Nucleus accumbens (tissue), 56 donors: ENCODE data around the gene IREB2.
A peak's percentile ranks its signal among the peaks of the same experiment; 100 is the strongest.
"Not testable (repeated sequence)": the region's sequence is repeated elsewhere in the genome, so short reads cannot be mapped to it uniquely, and the experiment has no call there.

ENCODE experiments used
- DNase-seq, 56 donors: peaks; one replicate each; lab custom pipeline; 2025; lab: John Stamatoyannopoulos, UW

Gene IREB2

GRCh38 chr15:78437762-78438618, at the start of gene IREB2:
Gene IREB2, plus strand, starts transcription at chr15:78438216. Its CDS starts 122 bp downstream, at chr15:78438338.
- DNase-seq, result peak; percentile 79 to 99 (median 96)

- DNase-seq, result no peak
These were observed 49.2 kb upstream of the IREB2 start for GRCh38 chr15:78388865-78389264.

- DNase-seq, result no peak
These were observed 48.7 kb upstream of the IREB2 start for GRCh38 chr15:78389322-78389721.

- no peak for DNase-seq
These were observed 48.3 kb upstream of the IREB2 start for GRCh38 chr15:78389738-78390137.

GRCh38 chr15:78390242-78390641, 47.8 kb upstream of the IREB2 start:
- no peak for DNase-seq

- DNase-seq, result no peak
These were observed 47.2 kb upstream of the IREB2 start for GRCh38 chr15:78390826-78391225.

GRCh38 chr15:78391781-78392180, 46.2 kb upstream of the IREB2 start:
- no peak for DNase-seq

GRCh38 chr15:78392430-78392829, 45.6 kb upstream of the IREB2 start:
- DNase-seq, result peak in 6 of 56 donors; percentile 5 to 35 (median 8)

GRCh38 chr15:78393137-78393536, 44.9 kb upstream of the IREB2 start:
- DNase-seq, result no peak

- no peak for DNase-seq
These were observed 44.0 kb upstream of the IREB2 start for GRCh38 chr15:78394026-78394425.

- DNase-seq, result no peak
These were observed 42.9 kb upstream of the IREB2 start for GRCh38 chr15:78394981-78395616.

- DNase-seq, result no peak
These were observed 41.7 kb upstream of the IREB2 start for GRCh38 chr15:78396186-78396814.

- peak in 17 of 56 donors; percentile 3 to 49 (median 8) for DNase-seq
These were observed 41.0 kb upstream of the IREB2 start for GRCh38 chr15:78396976-78397375.

- DNase-seq, result no peak
These were observed 40.6 kb upstream of the IREB2 start for GRCh38 chr15:78397382-78397781.

- no peak for DNase-seq
These were observed 39.8 kb upstream of the IREB2 start for GRCh38 chr15:78398076-78398825.

GRCh38 chr15:78399091-78399490, 38.9 kb upstream of the IREB2 start:
- no peak for DNase-seq

GRCh38 chr15:78402061-78402610, 35.9 kb upstream of the IREB2 start:
- no peak for DNase-seq

- no peak for DNase-seq
These were observed 33.9 kb upstream of the IREB2 start for GRCh38 chr15:78404125-78404524.

- DNase-seq, result not testable (repeated sequence)
These were observed 33.2 kb upstream of the IREB2 start for GRCh38 chr15:78404796-78405195.

GRCh38 chr15:78405336-78405924, 32.6 kb upstream of the IREB2 start:
- no peak for DNase-seq
